NT2/D1 (cell line): ENCODE data around the gene NFE2L1.

Experiments
- SUZ12 ChIP-seq: IDR thresholded peaks from 2 replicates; pipeline ENCODE4 v1.6.1; 2011; ENCODE audit not compliant: insufficient read length, insufficient read depth; ENCODE audit errors: extremely low read depth
- ZNF274 ChIP-seq: IDR thresholded peaks from 2 replicates; pipeline ENCODE4 v1.6.1; 2011; ENCODE audit warnings: mild to moderate bottlenecking, low read depth, low read length

- TF ChIP-seq ZNF274 = no peak
- TF ChIP-seq SUZ12 = no peak
Measured at GRCh38 chr17:48037036-48037837, 10.9 kb upstream of the NFE2L1 start, which contains the start of gene COPZ2.
